NCI-H1694 (cell line): Measurements from ENCODE around the gene CLK2.
"Not testable (repeated sequence)": the region's sequence is repeated elsewhere in the genome, so short reads cannot be mapped to it uniquely, and the experiment has no call there.

Experiments
- DNase-seq: peaks from one replicate; lab custom pipeline; 2025; lab: John Stamatoyannopoulos, UW

CLK2 gene

GRCh38 chr1:155266553-155266952 is 6.8 kb downstream of the CLK2 start:
- DNase-seq = no peak

- no peak for DNase-seq
These were observed 10.2 kb downstream of the CLK2 start for GRCh38 chr1:155263067-155263466.

- peak; percentile 99 for DNase-seq
These were observed 11.2 kb downstream of the CLK2 start, which contains the start of gene SCAMP3 for GRCh38 chr1:155261852-155262673. Gene SCAMP3 (minus strand): TSS chr1:155262360. CDS start chr1:155262151, 209 bp downstream.

- no peak for DNase-seq
These were observed 11.8 kb downstream of the CLK2 start for GRCh38 chr1:155261493-155261851.

GRCh38 chr1:155260276-155260675 is 13.0 kb downstream of the CLK2 start:
- DNase-seq = no peak

GRCh38 chr1:155256058-155256852 is 17.0 kb downstream of the CLK2 start:
- no peak for DNase-seq

GRCh38 chr1:155255243-155256007 is 17.9 kb downstream of the CLK2 start, which contains the start of gene ENTREP3:
Gene ENTREP3 (minus strand): TSS chr1:155255483. CDS start chr1:155254877, 606 bp downstream.
- DNase-seq = peak; percentile 94

GRCh38 chr1:155254714-155255242 is 18.5 kb downstream of the CLK2 start:
- no peak for DNase-seq

GRCh38 chr1:155254228-155254713 is 19.0 kb downstream of the CLK2 start:
- no peak for DNase-seq

GRCh38 chr1:155253797-155254196 is 19.5 kb downstream of the CLK2 start:
- no peak for DNase-seq

GRCh38 chr1:155253208-155253607 is 20.1 kb downstream of the CLK2 start:
- DNase-seq = no peak

- no peak for DNase-seq
These were observed 21.7 kb downstream of the CLK2 start for GRCh38 chr1:155251566-155251965.

GRCh38 chr1:155250633-155251449 is 22.5 kb downstream of the CLK2 start:
- DNase-seq = peak; percentile 99

- DNase-seq = peak; percentile 75
These were observed 23.1 kb downstream of the CLK2 start for GRCh38 chr1:155250246-155250632.

- no peak for DNase-seq
These were observed 25.4 kb downstream of the CLK2 start for GRCh38 chr1:155247667-155248553.

- DNase-seq = not testable (repeated sequence)
These were observed 26.5 kb downstream of the CLK2 start for GRCh38 chr1:155246796-155247195.

GRCh38 chr1:155245163-155245524 is 28.2 kb downstream of the CLK2 start:
- no peak for DNase-seq

GRCh38 chr1:155244368-155245162 is 28.7 kb downstream of the CLK2 start:
- DNase-seq = peak; percentile 100

GRCh38 chr1:155242805-155243358 is 30.4 kb downstream of the CLK2 start:
- DNase-seq = no peak
